Measurements from ENCODE around the gene ADSS1. TPM values are rescaled to one million over a fixed set of nuclear protein-coding genes. Genes with fewer than 3 reads are reported as not detected.

Gene ADSS1
- polyA plus RNA-seq, 1 donor (not counting 4 experiments of a cell fraction or from before 2014, with no cell fraction given): 1.7 TPM

DNA sequence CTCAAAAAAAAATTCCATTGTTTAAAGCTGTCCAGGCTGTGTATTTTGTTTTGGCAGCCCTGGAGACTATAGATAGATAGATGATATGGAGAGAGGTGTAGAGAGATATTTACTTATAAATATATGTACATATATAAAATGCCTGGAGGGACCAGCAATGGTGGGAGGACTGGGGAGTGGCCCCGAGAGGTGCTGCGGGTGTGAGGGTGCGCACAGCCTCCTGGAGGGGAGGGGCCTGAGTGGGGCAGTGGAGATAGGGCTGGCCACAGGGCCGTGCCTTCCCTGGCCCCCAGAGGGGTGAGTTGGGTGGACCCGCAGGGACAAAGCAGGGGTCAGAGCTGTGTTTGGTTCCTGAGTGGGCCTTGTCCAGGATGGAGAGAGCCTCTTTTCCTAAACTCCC lies 6.5 kb downstream of the ADSS1 start:
- DNase-seq (ENCODE audit: low read depth, low spot score): no peak
- H3K9ac ChIP-seq (ENCODE audit: control insufficient read depth, extremely low read depth, insufficient read depth, low read length): no peak overlapping the region
- H3K79me2 ChIP-seq (ENCODE audit: control insufficient read depth, insufficient read depth, low read length): no peaks in the 10 kb centered on the region
- H4K20me1 ChIP-seq (ENCODE audit: control insufficient read depth, extremely low read depth, insufficient read depth, low read length): no peaks in the 10 kb centered on the region
- dilution Hi-C loops (cut with MboI; ENCODE audit: extremely low pct_ligation_motif_present, low sequenced_read_pairs): no loop called here
- H3K4me1 ChIP-seq (ENCODE audit: control insufficient read depth, extremely low read depth, insufficient read depth, low read length): peaks cover 14% of the 10 kb centered on the region
- no peak for FAIRE-seq
- H3K9me3 ChIP-seq (ENCODE audit: control insufficient read depth, low read depth, low read length): no peaks in the 10 kb centered on the region
- H2AFZ ChIP-seq (ENCODE audit: control insufficient read depth, low read length): no peak overlapping the region
- no peaks in the 10 kb centered on the region for H3K36me3 ChIP-seq (ENCODE audit: control insufficient read depth in 2 of 2, extremely low read depth in 1 of 2, insufficient read depth in 2 of 2, low read length in 2 of 2)
- TF ChIP-seq, protein P1, sequence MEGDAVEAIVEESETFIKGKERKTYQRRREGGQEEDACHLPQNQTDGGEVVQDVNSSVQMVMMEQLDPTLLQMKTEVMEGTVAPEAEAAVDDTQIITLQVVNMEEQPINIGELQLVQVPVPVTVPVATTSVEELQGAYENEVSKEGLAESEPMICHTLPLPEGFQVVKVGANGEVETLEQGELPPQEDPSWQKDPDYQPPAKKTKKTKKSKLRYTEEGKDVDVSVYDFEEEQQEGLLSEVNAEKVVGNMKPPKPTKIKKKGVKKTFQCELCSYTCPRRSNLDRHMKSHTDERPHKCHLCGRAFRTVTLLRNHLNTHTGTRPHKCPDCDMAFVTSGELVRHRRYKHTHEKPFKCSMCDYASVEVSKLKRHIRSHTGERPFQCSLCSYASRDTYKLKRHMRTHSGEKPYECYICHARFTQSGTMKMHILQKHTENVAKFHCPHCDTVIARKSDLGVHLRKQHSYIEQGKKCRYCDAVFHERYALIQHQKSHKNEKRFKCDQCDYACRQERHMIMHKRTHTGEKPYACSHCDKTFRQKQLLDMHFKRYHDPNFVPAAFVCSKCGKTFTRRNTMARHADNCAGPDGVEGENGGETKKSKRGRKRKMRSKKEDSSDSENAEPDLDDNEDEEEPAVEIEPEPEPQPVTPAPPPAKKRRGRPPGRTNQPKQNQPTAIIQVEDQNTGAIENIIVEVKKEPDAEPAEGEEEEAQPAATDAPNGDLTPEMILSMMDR (optimal IDR thresholded peaks at IDR 0.05 in 1 of 3, IDR thresholded peaks at IDR 0.05 in 1 of 3, conservative IDR thresholded peaks at IDR 0.05 in 1 of 3; ENCODE audit: extremely low read depth in 1 of 3, insufficient read depth in 2 of 3, low read length in 3 of 3): no peak
- TF ChIP-seq EZH2 (IDR thresholded peaks at IDR 0.05; ENCODE audit: low read length): no peak
- H3K27me3 ChIP-seq (ENCODE audit: control insufficient read depth, extremely low read depth, insufficient read depth, low read length): peaks cover 5% of the 10 kb centered on the region
- no peak overlapping the region for H3K4me2 ChIP-seq (ENCODE audit: control insufficient read depth, extremely low read depth, insufficient read depth, low read depth, low read length)
- no peak overlapping the region for H3K4me3 ChIP-seq (ENCODE audit: control insufficient read depth in 2 of 3, extremely low read depth in 1 of 3, insufficient read depth in 2 of 3, low read depth in 1 of 3, low read length in 3 of 3)
- no peaks in the 10 kb centered on the region for H3K9me1 ChIP-seq (ENCODE audit: control insufficient read depth, extremely low read depth, insufficient read depth, low read length)
- H3K27ac ChIP-seq (ENCODE audit: control insufficient read depth, insufficient read depth, low read length): no peak overlapping the region

DNA sequence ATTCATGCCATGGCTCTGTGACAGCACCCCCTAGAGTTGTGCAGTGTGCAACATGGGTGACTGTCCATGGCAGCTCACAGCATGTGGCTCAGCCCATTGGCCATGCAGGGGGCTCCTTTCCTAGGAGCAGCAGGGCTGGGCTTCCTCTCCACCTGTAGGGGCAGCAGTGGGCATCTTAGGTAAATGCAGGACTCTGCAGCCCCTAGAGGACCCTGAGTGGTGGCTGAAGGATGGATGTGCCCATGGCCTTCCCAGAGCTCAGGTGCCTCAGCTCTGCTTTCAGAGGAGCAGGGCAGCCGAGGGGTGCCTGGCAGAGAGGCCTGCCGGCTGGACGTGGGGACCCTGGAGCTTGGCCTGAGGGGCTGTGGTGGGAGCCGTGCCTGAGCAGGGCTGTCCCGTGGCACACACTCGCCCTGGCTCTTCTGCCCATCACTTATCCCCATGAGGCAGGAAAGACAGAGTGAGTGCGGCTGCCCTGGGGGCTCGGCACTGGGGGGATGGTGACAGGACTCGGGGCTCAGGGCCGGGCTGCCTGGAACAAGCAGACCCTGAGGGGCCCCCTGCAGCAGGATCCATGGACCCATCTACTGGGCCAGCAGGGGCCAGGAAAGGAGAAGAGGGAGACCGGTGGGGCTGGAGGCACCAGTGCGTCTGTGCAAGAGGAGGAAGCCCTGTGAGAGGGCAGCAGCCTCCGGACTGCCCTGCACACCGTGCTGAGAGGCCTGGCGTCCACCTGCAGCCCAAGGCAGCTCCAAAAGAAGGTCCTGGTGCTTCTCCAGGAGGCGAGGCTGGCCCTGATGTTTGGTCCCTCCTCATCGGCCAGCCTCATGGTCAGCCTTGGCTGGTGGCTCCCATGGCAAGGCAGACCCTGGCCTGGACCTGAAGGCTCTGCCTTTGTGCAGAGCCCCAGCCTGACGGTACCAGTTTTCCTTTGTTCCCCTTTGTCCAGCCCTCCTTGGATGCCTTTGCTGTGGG lies 7.6 kb downstream of the ADSS1 start:
- Histone ChIP-seq H2AFZ (ENCODE audit: control insufficient read depth, low read length) (no peak overlapping the region), H3K4me2 (ENCODE audit: control insufficient read depth, extremely low read depth, insufficient read depth, low read depth, low read length) (no peak overlapping the region), H3K27ac (ENCODE audit: control insufficient read depth, insufficient read depth, low read length) (no peak overlapping the region), H3K9ac (ENCODE audit: control insufficient read depth, extremely low read depth, insufficient read depth, low read length) (no peak overlapping the region), H3K9me1 (ENCODE audit: control insufficient read depth, extremely low read depth, insufficient read depth, low read length) (no peaks in the 10 kb centered on the region), H3K4me1 (ENCODE audit: control insufficient read depth, extremely low read depth, insufficient read depth, low read length) (peaks cover 20% of the 10 kb centered on the region), H3K9me3 (ENCODE audit: control insufficient read depth, low read depth, low read length) (no peaks in the 10 kb centered on the region), H3K4me3 (ENCODE audit: control insufficient read depth in 2 of 3, extremely low read depth in 1 of 3, insufficient read depth in 2 of 3, low read depth in 1 of 3, low read length in 3 of 3) (no peak overlapping the region), H3K27me3 (ENCODE audit: control insufficient read depth, extremely low read depth, insufficient read depth, low read length) (peaks cover 2% of the 10 kb centered on the region), H4K20me1 (ENCODE audit: control insufficient read depth, extremely low read depth, insufficient read depth, low read length) (no peaks in the 10 kb centered on the region), H3K36me3 (ENCODE audit: control insufficient read depth in 2 of 2, extremely low read depth in 1 of 2, insufficient read depth in 2 of 2, low read length in 2 of 2) (no peaks in the 10 kb centered on the region), H3K79me2 (ENCODE audit: control insufficient read depth, insufficient read depth, low read length) (no peaks in the 10 kb centered on the region)
- DNase-seq (ENCODE audit: low read depth, low spot score) (no peak), FAIRE-seq (no peak)
- dilution Hi-C loops (cut with MboI; ENCODE audit: extremely low pct_ligation_motif_present, low sequenced_read_pairs): no loop called here
- TF ChIP-seq, protein P1 (optimal IDR thresholded peaks at IDR 0.05 in 1 of 3, IDR thresholded peaks at IDR 0.05 in 1 of 3, conservative IDR thresholded peaks at IDR 0.05 in 1 of 3; ENCODE audit: extremely low read depth in 1 of 3, insufficient read depth in 2 of 3, low read length in 3 of 3): peak; percentile 33 to 49 (median 49)
- TF ChIP-seq EZH2 (IDR thresholded peaks at IDR 0.05; ENCODE audit: low read length): no peak

Measured in keratinocyte (primary cell).